ENCODE data around the gene HIC2.
"Not testable (repeated sequence)": the region's sequence is repeated elsewhere in the genome, so short reads cannot be mapped to it uniquely, and the experiment has no call there.

HIC2 gene

DNA sequence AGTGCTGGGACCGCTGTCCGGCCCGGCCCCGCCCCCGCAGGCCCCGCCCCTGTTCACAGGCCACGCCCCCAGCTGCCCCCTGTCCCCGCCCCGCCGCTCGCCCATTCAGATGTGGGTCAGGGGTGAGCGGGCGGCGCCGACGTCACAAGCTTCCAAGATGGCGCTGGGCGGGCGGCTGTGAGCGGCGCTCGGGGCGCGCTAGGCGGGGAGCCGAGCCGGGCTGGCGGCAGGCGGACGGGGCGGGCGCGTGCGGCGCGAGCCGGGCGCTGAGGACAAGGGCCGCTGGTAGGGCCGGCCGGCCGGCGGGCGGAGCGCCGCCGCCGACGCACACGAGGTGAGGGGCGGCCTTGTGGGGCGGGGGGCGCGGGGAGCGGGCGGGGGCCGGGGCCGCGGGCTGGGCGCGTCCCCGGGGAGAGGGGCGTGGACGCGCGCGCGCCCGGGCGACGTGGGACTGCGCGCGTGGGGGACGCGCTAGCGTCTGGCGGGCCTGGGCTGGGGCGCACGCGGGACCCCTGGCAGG, at the start of gene HIC2:
Gene HIC2 (plus strand): TSS at position 145 of the 520 bp plus-strand sequence. CDS start 25,461 bp downstream, outside the sequence.
- DNase-seq: not testable (repeated sequence)

- not testable (repeated sequence) for DNase-seq
These were observed 48.4 kb upstream of the HIC2 start for GRCh38 chr22:21368603-21369310.

DNA sequence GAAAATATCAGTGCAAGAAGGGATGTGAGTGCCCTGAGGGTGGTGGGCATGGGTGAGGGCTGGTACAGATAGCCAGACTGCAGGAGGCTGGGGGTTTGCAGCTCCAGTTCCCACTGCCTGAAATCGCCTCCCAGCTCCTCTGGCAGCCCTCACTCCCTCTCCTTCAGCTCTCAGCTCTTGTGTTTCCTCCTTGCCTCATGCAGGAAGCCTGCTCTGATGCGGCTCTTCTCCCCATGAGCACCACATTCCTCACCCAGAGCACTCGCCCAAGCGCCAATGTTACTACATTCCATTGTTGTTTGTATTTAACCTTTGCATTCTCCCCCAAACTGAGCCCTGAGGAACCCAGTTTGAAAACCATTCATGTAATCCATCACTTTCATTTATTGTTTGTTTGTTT, 41.3 kb upstream of the HIC2 start:
- not testable (repeated sequence) for DNase-seq

DNA sequence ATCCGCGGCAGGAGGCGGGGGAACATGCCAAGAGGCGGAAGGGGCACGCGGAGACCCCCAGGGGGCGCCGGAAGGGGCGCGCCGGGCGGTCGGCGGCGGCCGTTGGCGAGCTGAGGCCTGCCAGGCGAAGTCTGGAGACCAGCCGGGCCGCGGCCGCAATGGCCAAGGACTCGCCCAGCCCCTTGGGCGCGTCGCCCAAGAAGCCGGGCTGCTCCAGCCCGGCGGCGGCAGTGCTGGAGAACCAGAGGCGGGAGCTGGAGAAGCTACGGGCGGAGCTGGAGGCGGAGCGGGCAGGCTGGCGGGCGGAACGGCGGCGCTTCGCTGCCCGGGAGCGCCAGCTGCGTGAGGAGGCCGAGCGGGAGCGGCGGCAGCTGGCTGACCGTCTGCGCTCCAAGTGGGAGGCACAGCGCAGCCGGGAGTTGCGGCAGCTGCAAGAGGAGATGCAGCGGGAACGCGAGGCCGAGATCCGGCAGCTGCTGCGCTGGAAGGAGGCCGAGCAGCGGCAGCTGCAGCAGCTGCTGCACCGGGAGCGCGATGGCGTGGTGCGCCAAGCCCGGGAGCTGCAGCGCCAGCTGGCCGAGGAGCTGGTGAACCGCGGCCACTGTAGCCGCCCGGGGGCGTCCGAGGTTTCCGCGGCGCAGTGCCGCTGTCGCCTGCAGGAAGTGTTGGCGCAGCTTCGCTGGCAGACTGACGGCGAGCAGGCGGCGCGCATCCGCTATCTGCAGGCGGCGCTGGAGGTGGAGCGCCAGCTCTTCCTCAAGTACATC, 33.3 kb upstream of the HIC2 start, which contains the start of gene RIMBP3B:
Gene RIMBP3B (plus strand): TSS at position 51 of the 767 bp plus-strand sequence. CDS start 108 bp downstream, at position 159.
- not testable (repeated sequence) for DNase-seq

- not testable (repeated sequence) for DNase-seq
These were observed 32.5 kb upstream of the HIC2 start for GRCh38 chr22:21384468-21385357.

DNA sequence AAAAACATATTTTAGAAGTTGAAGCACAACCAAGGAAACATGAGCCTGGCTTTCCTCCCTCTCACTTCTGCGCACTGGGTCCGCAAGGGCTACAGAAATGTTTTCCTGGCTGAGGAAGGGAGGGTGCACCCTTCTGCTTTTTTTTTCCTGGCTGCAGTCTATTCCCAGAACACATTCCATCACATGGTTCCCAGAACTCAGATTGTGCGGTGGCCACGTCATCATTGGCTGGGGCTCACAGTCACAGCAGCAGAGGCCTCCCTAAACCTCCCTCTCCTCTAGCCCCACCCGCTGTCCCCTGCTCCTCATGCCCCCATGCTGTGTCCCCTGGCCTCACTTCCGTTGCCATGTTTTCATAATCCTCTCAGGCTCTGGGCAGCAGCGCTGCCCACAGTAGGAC, 27.7 kb upstream of the HIC2 start:
- DNase-seq: not testable (repeated sequence)

DNA sequence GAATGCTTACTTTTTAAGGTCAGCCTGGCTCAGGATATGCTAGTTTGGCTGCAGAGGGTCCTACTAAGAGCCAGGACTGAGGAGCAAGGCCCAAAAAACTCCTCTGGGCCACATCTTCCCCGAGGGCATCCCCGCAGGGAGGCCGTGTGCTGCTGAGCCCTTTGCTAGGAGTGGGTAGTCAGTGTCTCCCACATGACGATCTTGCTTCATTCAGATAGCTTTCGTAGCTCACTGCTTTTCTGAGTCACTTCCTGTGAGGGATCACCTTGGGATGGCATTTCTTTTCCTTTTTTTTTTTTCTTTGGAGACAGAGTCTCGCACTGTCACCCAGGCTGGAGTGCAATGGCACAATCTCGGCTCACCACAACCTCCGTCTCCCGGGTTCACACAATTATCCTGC, 27.2 kb upstream of the HIC2 start:
- DNase-seq: not testable (repeated sequence)

- not testable (repeated sequence) for DNase-seq
These were observed 22.6 kb upstream of the HIC2 start for GRCh38 chr22:21394613-21395012.

DNA sequence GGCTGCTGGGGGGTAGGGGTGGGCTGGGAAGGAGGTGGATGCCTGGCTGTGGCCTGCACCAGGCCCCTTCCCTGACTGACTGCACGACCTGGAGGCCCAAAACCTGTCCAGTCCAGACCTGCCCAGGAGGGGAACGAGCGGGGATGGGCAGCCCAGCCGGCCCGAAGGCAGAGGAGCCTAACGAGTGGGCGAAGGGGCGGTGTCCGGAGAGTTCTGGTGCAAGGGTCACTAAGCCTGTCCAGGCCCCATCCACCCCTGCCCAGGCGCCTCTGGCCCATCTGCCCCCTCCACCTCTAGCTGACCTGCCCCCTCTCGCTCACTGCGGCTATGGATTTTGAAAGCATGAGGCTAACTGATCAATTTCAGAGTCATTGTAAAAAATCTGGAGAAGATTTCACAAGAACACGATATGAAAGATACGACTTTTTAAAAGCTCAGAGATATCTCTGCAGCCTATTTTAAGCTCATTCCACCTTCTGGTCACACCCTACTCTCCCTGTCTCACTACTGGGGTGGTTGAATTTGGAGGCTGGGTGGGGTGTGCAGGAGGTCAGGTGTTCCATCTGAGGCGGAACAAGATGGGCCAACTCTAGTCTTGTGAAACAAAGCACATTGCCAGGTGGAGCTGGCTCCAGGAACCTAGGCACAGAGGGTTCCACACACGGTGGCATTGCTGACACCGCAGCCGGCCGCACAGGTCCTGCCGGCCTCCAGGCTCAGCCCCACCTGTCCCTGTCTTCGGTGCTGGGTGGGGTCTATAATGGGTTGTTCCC, 15.8 kb upstream of the HIC2 start:
- not testable (repeated sequence) for DNase-seq

GRCh38 chr22:21402763-21403314, 14.3 kb upstream of the HIC2 start:
- not testable (repeated sequence) for DNase-seq

DNA sequence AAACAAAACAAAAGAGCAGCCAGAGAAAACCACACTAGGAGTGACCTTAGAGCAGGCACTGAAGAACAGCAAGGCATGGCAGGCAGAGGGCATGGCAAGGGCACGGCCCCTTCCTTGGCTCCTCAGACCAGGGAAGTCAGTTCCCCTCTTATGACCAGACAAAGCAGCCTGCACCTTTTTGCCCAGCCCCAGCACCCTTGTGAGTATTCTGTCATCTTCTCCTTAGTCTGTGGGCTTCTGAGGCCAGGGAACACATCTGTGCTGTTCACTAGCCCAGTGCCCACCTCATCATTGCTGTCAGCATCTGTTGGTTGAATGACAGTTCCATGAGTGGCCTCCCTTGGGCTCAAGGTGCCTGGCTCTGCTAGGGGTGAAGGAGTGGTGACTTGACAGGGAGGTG, 10.0 kb upstream of the HIC2 start:
- DNase-seq: not testable (repeated sequence)

GRCh38 chr22:21407792-21408191, 9.4 kb upstream of the HIC2 start:
- DNase-seq: not testable (repeated sequence)

DNA sequence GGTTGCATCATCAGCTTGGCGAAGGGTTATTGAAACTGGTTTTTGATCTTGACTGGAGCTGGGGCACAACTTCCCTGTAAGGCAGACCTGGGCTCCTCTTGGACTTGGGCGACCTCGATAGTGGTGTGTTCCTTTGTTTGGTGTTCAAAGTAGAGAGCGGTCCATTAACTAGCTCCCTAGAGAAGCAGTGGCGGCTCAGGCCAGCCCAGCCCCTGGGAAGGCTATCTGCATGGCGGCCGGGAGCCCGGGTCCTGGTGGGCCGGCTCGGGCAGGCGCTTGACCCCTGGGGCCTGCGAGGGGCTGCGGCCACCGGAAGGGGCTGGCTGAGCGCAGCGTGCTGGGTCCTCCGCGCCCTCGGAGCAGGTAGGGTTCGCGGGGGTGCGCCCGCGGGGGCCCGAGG, 796 bp upstream of the HIC2 start:
- DNase-seq: not testable (repeated sequence)

- DNase-seq: not testable (repeated sequence)
These were observed 682 bp downstream of the HIC2 start for GRCh38 chr22:21417853-21418252.

GRCh38 chr22:21418974-21419638, 1.9 kb downstream of the HIC2 start:
- not testable (repeated sequence) for DNase-seq

DNA sequence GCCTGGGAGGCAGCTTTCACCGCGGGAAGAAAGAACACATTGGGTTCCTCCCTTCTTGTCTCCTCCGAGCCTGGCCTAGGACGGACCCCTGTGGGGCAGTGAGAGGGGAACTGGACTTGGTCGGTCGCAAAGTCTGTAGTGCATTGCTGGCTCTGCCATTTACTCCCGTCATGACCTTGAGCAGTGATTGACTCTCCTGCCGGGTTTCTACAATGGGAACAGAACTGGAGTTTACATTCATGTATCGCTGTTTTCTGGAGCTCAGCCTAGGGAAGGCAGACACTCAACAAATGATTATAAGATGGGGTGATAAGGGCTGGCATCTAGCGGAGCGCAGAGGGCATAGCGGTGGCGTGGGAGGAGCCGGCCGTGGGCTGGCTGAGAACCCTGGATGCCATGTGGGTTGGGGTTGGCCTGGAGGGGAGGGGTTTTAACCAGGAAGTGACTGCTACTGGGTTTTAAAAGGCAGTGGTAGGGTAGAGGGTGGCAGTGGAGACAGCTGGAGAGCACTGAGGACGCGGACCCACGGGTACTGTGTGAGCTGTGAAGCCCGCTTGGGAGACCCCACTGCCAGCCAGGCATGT, 3.1 kb downstream of the HIC2 start:
- not testable (repeated sequence) for DNase-seq

- not testable (repeated sequence) for DNase-seq
These were observed 7.0 kb downstream of the HIC2 start for GRCh38 chr22:21424084-21424709.

DNA sequence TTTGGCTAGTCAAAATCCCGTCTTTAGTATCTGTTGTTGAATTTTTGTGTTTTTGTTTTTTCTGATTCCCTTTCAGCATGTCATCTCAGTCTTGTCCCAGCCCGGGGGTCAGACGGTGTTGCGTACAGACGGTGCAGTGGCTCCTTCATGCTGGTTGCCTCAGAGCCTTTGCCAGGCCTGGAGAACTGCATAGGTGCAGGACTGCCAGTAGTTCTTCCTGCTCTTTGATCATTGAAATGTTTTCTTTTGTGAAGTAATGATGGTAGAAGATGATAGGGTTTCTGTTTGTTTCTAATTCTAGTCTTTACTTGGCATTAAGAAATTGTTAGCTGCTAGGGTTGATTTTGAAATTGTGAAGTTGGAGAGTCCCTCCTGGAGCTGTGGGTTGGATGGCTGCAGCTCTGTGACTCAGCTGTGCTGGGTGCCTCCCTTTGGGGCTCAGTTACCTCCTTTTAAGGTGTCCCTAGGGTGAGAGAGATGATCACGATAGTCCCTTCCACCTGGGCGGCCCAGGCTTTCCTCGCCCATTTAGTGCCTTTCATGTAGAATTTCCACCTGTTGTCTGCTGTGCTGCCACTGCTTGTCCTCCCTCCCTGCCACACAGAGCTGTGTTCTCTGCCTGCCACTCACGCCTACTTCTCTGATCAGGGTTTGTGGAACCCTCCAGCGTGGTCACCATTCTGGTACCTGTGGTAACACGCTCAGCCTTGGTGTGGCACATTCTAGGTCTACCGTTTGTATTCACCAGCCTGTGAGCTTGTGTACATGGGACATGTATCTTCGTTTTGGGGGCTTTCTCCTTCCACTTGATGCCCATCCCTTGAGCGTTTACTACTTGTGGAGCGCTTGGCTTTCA, 17.4 kb downstream of the HIC2 start:
- DNase-seq: not testable (repeated sequence)

All from inflammatory macrophage treated with lipopolysaccharide for 4 hours (primary cell).